COLO668 (cell line): Measurements from ENCODE around the gene IRS1.
A peak's percentile ranks its signal among the peaks of the same experiment; 100 is the strongest.

Experiments used
- DNase-seq: peaks from one replicate; lab custom pipeline; 2025; ENCODE audit not compliant: unreplicated experiment; lab: John Stamatoyannopoulos, UW

IRS1 gene

DNA sequence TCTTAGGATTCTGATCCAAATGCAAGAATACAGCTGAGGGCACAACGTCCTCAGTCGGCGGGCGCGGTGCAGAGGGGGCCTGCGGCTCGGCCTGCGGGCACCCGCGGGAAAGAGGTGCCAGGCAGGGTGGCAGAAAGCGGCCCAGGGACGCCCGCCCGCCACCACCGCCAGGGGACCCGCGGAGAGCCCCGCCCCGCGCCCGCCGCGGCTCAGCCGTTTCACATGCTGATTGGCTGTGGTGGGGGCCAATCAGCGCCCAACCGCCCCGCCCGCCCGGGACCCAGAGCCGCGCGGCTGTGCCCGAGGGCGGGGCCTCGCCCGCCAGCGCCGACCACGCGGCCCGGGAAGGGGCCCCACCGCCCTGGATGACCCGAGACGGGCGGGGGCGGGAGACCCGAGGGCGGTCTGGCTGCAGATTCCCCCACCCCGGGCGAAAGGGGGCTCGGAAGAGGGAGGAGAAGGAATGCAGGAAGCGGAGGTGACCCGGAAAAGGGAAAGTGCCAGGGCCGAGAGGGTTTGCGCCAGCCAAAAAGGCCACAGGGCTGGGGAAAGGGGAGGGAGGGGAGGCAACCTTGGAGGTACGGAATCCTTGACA lies 8.0 kb downstream of the IRS1 start:
- peak; percentile 97 for DNase-seq

DNA sequence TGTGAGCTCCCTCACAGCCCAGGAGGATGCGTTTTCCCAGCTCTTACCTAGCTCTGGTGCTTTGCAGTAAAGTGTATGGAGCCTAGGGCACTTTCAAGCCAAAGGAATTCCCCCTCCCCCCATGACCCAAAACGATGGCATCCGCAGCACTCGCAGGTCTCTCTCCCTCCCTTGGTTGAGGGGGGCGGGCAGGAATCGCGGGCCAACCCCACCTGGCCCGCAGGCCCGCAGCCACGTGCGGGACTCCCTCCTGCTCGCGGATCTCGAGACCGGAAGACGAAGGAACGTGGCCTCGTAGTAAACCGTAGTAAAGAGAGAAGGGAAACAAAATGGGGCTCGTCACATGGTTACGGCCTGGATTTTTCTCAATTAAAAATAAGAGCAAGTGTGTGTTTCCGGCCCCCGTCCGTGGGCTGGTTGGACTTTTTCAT lies 8.5 kb downstream of the IRS1 start:
- DNase-seq = peak; percentile 71

DNA sequence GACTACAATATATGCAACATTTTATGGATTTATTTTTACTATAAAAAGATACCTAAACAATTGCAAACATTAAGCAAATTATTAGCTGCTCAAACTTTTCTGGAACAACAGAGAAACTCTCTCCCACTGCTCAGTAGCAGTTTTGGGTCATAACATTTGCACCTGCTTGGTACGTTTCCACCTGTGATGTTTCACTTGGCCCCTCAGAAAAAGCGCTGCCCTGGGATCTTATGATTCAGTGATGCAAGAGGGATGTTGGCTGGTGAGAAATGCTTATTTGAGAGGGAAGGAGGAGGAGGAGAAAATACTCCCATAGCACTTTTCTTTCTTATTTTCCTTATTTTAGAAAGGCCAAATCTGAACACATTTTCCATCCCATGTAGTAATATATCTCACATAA lies 9.2 kb downstream of the IRS1 start:
- no peak for DNase-seq

DNA sequence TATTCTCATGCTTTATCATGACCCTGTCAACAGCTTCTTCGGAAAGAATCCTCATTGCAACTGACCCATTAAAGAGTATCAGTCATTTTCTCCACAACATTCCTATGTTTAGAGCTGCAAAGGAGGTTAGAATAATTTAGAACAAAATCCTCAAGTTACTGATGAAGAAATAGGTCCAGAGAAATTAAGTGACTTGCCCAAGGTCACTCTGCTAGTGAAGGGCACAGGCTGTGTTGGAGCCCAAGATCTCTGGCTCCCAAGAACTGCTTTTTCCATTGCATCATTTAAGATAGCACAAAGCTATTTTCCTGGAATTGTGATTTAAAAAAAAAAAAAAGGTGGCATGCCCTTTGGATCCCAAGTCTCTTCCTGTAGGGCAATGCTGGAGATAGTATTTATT lies 9.6 kb downstream of the IRS1 start:
- DNase-seq = no peak

DNA sequence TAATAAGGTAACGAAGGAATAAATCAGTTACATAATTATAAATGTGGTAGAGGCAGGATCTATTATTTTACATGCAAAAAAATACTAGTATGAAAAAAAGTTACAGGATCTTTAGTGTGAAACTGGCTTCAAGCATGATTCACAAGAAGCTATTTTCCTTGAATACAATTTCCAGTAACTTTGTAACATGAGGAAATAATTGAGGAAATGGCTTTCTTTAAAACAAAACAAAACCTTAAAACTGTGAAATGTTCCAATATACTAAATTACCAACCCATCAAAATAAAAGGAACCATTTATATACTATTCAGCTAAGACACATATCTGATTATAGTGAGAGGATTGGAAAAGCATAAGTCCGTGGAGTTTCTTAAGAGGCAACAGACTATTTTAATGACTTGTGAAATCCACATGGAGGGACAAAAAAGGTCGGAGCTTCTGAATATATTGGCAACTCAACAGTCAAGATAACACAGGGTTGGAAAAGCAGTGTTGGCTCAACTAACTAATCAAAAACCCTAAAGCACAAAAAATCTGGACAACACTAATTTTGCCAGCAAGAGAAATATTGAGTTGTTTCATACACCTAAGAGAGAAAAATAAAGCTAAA lies 10.6 kb downstream of the IRS1 start:
- no peak for DNase-seq

DNA sequence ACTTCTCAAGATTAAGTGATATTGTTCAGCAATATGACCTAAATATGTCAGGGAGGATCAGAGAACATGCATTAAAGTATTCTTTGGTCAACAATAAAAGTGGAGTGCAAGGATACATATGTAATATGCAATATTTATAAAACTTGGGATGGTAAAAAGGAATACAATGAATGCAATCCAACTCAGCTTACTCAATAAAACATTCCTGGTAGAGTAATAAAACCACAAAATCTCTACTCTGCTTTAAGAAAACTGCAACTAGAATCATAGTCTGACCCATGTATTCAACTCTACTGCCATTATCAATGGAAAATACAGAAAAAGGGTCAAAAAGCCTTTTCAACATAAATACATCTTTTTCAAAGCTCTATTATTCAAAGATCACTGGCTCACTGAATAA lies 11.6 kb downstream of the IRS1 start:
- DNase-seq = no peak

DNA sequence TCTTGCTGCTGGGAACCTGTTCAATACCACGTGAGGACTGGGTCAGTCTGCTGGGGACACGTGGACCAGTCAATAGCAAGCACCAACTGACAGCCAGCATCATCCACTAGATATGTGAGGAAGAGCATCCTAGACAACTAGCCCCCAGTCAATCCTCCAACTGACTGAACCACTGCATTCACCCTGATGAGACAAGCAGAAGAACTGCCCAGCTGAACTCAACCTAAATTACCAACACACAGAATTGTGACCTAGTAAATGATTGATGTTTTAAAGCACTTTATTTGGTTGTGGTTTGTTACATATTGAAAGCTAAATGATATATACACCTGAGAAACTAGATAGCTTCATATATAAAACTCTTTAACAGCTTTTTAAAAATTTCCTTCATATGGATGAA lies 15.7 kb downstream of the IRS1 start:
- no peak for DNase-seq

DNA sequence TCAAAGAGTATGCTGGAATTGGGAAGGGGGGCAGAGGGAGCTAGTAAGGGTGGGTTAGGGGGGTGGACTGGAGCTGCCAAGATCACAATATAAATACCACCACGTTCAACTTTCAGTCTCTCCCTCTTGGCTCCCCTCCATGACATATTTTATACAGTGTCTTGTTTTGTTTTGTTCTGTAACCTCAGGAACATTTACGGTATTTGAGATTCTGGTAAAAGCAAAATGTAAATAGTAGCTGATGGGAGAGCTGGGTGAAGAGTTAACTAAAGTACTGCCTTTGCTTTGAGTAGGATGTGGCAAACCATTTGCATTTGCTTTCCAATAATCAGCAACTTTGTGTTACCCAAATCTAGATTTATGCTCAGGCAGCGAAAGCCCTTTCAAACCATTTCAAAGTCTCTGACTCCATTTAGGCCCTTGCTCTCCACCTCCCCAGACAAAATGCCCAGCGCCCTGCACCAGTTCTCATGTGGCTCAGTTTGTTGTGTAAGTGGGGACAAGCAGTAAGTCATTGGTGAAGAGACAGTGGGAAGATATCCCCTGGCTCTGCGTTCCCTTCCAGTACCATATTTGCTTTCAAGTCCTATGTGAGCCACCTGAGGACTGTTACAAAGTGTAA lies 17.4 kb downstream of the IRS1 start:
- DNase-seq = no peak

DNA sequence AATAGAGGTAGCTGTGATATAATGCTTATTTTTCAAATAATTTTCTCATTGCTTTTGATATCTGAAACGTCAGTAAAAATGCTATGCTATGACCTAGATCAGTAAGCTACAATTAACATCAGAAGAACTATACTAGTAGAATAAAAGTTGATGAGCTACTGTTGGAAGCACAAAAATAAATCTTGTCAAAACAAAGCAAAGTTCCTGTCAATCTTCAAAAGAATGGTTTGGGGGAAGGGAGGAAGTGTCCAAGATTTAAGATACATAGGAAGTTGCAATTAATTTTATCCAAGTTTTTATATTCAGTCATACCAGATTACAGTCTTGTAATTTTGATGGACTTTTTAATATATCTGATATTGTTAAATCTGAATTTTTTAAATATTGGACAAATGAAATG lies 19.2 kb downstream of the IRS1 start:
- DNase-seq = no peak

DNA sequence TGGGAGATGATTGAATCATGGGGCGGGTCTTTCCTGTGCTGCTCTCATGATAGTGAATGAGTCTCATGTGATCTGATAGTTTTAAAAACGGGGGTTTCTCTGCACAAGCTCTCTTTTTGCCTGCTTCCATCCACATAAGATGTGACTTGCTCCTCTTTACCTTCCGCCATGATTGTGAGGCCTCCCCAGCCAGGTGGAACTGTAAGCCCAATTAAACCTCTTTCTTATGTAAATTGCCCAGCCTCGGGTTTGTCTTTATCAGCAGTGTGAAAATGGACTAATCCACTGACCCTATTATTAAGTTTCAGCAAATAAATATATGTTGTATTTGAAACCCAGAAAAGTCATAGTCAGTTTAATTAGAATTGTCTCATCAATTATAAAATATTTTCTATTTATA lies 22.0 kb downstream of the IRS1 start:
- no peak for DNase-seq

DNA sequence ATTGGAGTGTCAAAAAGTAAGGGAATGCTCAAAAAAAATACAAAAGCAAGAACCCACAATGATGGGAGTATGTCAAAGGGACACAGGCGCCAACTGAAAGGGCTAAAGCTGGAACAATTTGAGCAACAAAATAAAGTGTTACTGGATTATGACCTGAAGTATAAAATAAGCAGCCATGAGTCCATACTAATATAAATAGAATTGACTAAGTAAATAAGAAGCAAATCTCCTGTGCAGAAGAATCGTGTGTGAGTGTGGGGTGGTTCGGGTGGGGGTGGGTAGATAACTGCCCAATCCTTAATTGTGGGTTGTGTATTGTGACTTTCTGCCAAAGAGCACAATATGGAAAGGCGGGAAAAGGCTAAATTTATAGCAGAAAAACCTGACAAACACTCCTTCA lies 23.5 kb downstream of the IRS1 start:
- DNase-seq = no peak

DNA sequence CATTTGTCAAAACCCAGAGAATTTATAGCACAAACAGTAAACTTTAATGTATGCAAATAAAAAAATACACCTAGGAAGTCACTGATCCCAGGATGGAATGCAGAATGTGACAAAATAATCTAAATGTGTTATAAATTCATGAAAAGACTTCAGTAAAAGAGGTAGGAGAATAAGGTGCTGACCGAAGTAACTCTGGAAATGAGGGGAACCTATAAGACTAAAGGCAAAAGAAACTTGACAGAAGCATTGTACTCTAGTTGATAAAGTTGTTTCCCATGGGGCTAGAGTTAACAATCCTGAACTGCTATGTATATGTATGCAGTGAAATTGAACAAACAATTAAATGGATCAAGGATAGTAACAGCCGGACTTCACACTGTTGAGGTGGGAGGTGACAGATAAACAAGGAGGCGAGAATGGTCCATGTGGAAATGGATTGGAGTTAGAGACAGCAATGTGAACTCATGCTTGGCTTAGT lies 24.5 kb downstream of the IRS1 start:
- DNase-seq = no peak

DNA sequence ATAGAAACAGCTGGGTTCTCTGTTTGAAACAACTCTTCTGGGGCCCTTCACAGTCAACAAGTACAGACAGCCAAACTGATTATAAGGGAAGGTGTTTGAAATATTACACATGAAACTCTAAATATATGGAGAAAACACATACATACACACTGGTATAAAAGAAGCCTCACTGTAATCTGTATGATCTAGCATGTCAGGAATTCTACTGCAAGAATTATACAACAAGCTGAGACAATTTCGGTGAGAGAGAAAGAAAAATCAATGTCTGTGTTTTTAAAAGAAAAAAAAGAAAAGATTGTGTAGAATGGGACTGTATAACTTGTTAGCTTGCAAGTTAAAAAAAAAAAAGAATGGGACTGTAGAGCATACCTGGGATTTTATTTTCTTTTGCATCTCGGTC lies 26.3 kb downstream of the IRS1 start:
- no peak for DNase-seq

DNA sequence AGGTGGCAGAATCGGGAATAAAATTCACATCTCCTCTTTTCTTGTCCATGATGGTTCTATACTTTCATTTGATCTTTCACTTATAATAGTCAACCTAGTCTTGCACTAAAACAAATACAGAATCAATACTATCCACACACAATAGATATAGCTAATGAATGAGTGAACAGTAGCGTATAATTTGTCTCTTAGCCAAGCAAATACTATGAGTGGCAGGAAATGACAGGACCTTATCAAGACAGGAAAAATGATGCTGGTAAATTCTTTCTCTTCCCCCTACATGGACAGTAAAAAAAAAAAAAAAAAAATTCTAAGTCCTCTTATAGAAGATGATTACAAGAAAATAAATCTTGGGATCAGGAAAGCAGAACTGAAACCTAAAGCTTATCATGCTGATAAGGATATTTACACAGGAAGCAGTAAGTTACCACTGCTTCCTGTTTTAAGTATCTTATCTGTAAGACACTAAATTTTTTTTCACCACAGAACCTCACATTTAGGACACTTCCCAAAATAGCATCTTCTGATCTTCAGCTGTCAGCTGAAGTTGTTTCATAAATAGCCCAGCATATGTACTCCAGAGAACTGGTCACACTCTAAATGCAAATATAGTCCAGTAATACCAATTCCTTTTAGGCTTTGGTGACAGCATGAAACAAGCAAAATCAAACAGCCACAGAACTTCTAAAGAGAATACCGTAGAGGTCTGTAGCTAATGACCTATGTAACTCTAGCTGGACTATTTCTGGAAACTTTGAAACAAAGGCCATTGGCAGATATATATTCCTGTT lies 27.0 kb downstream of the IRS1 start:
- DNase-seq = no peak

DNA sequence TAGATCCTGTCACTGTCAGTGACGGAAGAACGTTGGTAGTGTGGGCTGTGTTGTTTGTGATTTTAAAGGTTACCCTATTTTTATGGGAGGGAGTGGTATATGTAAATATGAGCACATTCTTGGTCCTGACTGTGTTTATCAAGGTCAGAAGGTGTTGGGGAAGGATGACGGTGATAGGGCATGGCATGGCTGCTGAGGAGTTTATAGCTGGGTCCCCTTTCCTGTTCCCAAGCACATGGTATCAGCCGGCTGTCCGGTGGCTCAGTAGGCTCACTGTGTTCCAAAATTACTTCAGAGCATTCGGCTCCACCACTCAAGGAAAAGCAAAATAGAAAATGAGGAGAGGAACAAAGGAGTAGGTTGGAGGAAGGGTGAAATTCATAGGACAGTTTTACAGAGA lies 28.6 kb downstream of the IRS1 start:
- DNase-seq = no peak

DNA sequence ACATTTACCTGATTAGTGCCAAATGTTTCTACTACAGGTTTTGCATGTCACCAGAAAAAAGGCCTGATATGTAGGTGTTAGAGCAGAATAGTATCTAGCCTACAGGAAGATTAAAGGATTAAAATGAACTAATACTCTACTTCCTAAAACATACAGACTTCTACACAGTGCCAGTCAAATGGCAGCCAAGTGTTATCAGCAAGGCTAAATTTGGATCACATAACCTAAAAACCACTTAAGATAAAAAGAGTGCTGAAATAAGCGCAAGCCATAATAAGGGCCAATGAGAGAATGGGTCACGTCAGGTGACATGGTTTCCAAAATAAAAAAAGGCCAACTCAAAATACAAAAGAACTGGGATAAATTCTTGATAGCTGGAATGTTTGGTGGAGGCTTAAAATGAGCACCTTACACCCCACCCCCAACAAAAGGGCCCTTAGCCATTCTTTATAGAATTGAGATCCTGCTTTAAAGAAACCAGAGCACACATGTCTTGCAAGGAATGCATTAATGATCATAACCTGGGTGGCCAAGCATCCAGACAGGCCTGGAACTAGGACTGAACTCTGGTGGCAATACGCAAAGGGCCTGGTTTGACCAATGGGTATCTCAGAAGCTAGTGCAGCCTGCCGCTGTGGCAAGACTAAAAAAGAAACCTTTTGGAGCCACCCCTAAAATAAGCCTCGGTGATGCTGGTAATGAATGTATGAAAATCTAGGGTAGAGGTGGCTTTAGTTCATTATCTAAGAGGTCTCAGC lies 32.4 kb downstream of the IRS1 start:
- DNase-seq = no peak

DNA sequence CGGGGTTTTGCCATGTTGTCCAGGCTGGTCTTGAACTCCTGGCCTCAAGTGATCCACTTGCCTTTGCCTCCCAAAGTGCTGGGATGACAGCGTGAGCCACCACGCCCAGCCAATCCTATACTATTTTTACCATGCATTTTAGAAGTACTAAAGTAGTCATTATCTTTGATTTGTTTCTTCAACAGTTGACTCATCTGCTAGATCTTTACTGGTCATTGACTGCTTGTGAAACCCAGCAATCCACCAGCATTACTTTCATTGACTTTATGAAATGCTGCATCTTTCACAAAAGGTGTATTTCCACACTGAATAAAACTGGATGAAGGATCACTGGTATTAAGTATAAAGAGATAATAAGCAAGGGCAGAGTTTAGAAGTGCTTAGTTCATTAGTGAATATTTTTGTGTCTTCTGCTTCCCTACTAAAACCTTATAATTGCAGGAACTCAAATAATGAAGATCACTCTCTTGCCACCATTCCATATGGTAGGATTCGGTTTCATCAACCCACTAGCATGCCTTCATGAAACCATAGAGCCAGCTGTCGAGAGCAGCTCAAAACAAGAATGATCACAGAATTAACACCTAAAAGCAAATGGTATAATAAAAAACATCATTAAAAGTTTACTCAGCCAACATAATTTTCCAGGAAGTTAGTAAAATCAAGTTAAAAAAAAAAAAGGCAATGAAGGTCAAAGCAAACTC lies 33.1 kb downstream of the IRS1 start:
- DNase-seq = no peak

DNA sequence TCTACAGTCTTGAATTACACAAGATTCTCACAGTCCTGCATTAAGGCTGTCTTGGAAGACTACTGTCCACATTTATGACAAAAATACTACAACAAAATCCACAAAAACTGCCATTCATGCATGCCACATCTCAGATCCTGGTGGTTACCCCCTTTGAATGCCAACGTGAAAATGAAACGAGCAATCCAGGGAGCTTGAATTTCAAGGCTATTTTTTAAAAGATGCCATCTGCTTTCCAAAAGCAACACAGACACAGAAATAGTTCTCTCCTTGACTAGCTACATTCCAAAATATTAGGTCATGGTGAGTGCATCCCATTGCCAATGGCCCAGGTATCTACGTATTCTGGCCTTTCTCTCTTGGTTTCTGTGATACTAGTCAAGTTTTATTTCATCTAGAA lies 36.3 kb downstream of the IRS1 start:
- no peak for DNase-seq

DNA sequence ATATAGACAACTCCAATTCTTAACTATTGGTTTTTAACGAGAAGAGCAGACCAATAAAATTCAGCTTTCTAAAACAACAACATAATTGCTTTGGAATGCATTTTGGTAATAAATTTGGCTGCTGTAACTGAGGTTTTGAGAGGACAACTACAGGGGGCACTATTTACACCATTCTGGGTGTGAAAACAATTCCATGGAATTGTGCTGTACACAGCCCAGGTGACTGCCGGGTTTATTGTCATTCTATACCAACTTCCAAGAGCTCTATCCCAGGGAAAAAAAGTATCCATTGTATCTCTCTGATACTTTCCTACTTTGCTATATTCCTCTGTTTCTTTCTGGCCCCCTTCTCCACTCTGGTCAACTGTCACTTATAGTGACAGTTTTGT lies 38.4 kb downstream of the IRS1 start:
- DNase-seq = no peak

DNA sequence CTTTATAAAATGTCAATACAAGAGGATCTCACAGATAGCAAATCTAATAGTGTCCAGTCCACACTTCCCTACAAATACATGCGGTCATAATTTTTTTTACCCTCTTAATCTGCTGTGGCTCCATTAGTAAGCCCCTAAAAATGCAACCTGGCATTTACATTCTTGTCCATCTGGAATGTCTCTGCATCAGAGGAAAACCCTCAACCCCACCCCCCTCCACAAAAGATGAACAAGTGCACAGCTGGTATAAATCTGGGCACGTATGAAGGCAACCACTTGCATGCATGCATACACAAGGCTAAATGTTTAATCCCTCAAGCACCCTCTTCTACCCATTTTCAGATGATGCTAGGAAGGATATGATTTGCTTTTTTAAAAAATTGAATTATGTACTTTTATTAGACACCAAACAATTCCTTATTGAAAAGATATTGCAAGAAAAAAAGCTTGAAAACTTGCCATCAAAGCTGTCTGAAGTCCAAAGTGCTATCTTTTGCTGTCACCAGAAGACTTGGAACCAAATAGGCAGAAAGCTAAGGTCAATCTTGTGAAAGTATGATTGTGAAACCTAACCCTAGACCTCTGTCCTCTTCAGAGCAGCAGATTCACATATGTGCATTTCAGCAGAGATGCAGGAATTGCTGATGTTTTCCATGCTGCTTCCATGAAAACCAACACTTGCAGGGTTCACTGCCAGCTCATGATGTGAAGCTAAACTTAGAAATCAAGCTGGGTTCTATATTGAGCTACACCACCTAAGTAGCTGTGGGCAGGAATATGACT lies 39.0 kb downstream of the IRS1 start:
- DNase-seq = no peak
